Esophagus squamous epithelium (tissue), 5 donors: ENCODE results near the gene SPNS2. TPM values are rescaled to one million over a fixed set of nuclear protein-coding genes. Genes with fewer than 3 reads are reported as not detected.

Experiments used
- DNase-seq: peaks from one replicate; lab custom pipeline; 2025; lab: John Stamatoyannopoulos, UW
- H3K27ac ChIP-seq, 4 donors: fragments of 200-600 bp; sonication (generic); one replicate each; pipeline ENCODE4 v1.5.1; 2016 to 2019; ENCODE audit warnings: mild to moderate bottlenecking in 1 of 4
- H3K27me3 ChIP-seq, 4 donors: fragments of 200-600 bp; sonication (generic); 1 replicate in 3 of 4; 2 replicates in 1 of 4; pipeline versions ENCODE4 v1.5.1 to v1.6.0; 2017 to 2021; ENCODE audit warnings: antibody characterized with exemption in 1 of 4
- H3K36me3 ChIP-seq, 3 donors: fragments of 200-600 bp; sonication (generic); one replicate each; pipeline ENCODE4 v1.5.1; 2016 to 2019
- H3K4me1 ChIP-seq, 3 donors: fragments of 200-600 bp; sonication (generic); one replicate each; pipeline ENCODE4 v1.5.1; 2017 to 2019
- H3K4me3 ChIP-seq, 4 donors: fragments of 200-600 bp; sonication (generic); 1 replicate in 3 of 4; 2 replicates in 1 of 4; pipeline ENCODE4 v1.5.1; 2016 to 2019; ENCODE audit warnings: mild to moderate bottlenecking in 2 of 4, moderate library complexity in 1 of 4
- H3K9me3 ChIP-seq, 3 donors: fragments of 200-600 bp; sonication (generic); one replicate each; pipeline ENCODE4 v1.5.1; 2016 to 2019
- POLR2A ChIP-seq, 4 donors: fragments of 450-650 bp; IDR thresholded peaks; one replicate each; pipeline ENCODE4 v1.6.1; 2017; ENCODE audit warnings: antibody characterized with exemption in 4 of 4, mild to moderate bottlenecking in 4 of 4, moderate library complexity in 3 of 4
- WGBS, 2 donors: methylation state at CpG; one replicate each; pipeline ENCODE4 v1.1.5; 2018; 5-methylcytosine and 5-hydroxymethylcytosine counted together
- intact Hi-C: fragments of 100-400 bp; cut with DNase I; formaldehyde crosslinking; loops from one replicate; pipeline ENCODE4 v1.15.0; 2022
- total RNA-seq, 4 donors: library from RNA; depleted of rRNA; stranded (reverse); fragments of >200 nt; gene quantifications; one replicate each; pipeline ENCODE4 v1.1.0, GENCODE V29; 2016
- TF ChIP-seq, protein P1 (sequence below), 6 experiments: fragments of 450-650 bp in 4 of 6; fragments of 200-600 bp in 2 of 6; sonication (generic) in 2 of 6; IDR thresholded peaks; one replicate each; pipeline ENCODE4 v1.5.1; 2016 to 2019; ENCODE audit warnings: antibody characterized with exemption in 6 of 6, mild to moderate bottlenecking in 4 of 6, moderate library complexity in 4 of 6
- donor health status: DM: yes; HTN: yes; CAD: no.

The SPNS2 gene
- total RNA-seq, 4 donors from 2014 or later, result 36.8 to 66.6 (median 47.6) TPM

DNA sequence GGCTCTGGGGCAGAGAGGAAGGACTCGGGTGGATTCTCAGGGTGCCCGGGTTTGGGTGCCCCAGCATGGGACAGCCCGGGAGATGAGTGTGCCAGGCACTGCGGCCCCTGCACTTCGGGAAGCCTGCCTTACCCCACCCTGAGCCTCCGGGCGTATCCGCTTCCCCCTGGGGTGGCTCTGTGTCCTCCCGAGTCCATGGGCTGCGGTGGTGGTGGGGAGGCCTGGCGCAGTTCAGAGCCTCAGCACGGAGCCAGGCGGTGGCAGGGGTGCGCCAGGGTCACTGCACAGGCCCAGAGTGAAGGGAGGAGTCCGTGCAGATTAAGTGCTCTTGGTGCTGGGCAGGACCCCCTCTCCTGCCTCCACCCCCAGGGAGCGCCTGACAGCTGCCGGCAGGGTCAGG lies 35.8 kb downstream of the SPNS2 start:
- intact Hi-C loops, result no loop called here
- WGBS, 2 donors, result 28 to 63% methylated on average over 3 to 6 of the region's 17 CpGs
- no peak overlapping the region for H3K4me3 ChIP-seq
- H3K36me3 ChIP-seq, result peaks cover 2 to 34% (median 8%) of the 10 kb centered on the region in 3 donors
- TF ChIP-seq POLR2A (IDR thresholded peaks at IDR 0.05), result no peak
- TF ChIP-seq, protein P1, sequence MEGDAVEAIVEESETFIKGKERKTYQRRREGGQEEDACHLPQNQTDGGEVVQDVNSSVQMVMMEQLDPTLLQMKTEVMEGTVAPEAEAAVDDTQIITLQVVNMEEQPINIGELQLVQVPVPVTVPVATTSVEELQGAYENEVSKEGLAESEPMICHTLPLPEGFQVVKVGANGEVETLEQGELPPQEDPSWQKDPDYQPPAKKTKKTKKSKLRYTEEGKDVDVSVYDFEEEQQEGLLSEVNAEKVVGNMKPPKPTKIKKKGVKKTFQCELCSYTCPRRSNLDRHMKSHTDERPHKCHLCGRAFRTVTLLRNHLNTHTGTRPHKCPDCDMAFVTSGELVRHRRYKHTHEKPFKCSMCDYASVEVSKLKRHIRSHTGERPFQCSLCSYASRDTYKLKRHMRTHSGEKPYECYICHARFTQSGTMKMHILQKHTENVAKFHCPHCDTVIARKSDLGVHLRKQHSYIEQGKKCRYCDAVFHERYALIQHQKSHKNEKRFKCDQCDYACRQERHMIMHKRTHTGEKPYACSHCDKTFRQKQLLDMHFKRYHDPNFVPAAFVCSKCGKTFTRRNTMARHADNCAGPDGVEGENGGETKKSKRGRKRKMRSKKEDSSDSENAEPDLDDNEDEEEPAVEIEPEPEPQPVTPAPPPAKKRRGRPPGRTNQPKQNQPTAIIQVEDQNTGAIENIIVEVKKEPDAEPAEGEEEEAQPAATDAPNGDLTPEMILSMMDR (IDR thresholded peaks at IDR 0.05), result no peak
- H3K9me3 ChIP-seq, result no peaks in the 10 kb centered on the region
- H3K4me1 ChIP-seq, result peaks cover 27 to 94% (median 58%) of the 10 kb centered on the region in 3 donors
- peaks cover 0 to 45% (median 0%) of the 10 kb centered on the region in 4 donors for H3K27me3 ChIP-seq
- peak overlapping the region; percentile 24 to 85 (median 58) for H3K27ac ChIP-seq
- no peak for DNase-seq

DNA sequence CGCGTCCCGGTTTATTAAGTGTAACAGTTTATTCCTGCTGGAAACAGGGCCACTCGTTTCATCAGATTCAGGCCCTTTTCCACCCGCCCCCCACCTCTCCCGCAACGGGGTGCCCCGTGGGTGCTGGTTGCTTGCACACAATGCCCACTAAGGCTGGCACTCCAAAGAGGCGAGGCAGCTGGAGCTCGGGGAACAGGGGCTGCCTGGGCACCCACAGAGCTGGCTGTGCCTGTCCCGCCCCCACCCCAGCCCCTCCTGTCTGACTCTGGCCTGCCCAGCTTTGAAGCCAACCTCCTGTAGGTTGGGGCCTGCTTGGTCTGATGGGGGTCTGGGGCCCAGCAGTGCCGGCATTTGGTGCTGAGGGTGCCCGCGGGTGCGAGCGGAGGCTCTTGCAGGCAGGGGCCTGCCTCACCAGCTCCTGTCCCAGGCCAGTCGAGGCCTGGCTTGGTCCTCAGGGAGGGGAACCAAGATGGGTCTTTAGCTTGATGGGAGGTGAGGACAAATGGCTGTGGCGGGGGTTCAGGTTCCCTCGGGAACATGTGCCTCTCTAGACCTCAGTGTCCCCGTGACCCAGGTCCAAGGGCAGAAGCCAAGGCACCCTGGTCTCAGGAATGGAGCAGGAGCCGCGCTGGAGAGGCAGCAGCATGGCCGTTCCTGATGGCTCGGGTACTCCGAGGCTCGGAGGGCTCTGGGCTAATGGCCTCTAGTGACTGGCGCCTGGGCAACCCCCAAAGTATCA lies 36.4 kb downstream of the SPNS2 start:
- TF ChIP-seq POLR2A (IDR thresholded peaks at IDR 0.05), result no peak
- TF ChIP-seq, protein P1 (IDR thresholded peaks at IDR 0.05), result no peak
- no peak overlapping the region for H3K4me3 ChIP-seq
- intact Hi-C loops, result no loop called here
- peaks cover 0 to 45% (median 0%) of the 10 kb centered on the region in 4 donors for H3K27me3 ChIP-seq
- peak overlapping the region; percentile 24 to 85 (median 58) for H3K27ac ChIP-seq
- DNase-seq, result no peak
- peaks cover 27 to 94% (median 58%) of the 10 kb centered on the region in 3 donors for H3K4me1 ChIP-seq
- WGBS, 2 donors, result 32 to 54% methylated on average over 3 to 10 of the region's 27 CpGs
- H3K36me3 ChIP-seq, result peaks cover 5 to 40% (median 13%) of the 10 kb centered on the region in 3 donors
- no peaks in the 10 kb centered on the region for H3K9me3 ChIP-seq

DNA sequence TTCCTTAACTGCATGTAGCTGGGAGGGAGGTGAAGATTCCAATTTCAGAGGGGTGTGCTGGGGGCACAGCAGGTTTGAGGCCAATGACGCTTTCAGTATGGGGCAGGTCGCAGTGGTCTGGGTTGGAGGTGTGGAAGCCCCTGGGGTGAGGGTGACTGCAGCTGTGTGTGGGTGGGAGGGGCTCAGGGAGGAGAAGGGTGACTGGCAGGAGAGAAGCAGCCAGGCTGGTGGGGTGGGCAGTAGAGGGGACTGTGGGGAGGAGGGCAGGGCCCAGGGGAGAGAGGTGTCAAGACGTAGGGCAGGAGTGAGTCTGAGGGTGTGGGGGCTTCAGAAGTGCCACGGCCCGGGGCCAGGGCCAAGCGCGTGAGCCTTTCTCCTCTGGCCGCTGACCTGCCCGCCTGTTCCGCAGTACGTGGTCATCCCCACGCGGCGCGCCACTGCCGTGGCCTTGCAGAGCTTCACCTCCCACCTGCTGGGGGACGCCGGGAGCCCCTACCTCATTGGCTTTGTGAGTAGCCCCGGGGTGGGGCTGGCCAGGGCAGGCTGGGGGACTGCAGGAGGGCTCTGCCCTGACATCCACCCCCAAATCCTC lies 37.1 kb downstream of the SPNS2 start:
- no peak for DNase-seq
- Histone ChIP-seq H3K36me3 (peaks cover 5 to 47% (median 13%) of the 10 kb centered on the region in 3 donors), H3K4me1 (peaks cover 27 to 94% (median 51%) of the 10 kb centered on the region in 3 donors), H3K4me3 (no peak overlapping the region), H3K27ac (peak overlapping the region in 3 of 4 donors; percentile 71 to 85 (median 76)), H3K9me3 (no peaks in the 10 kb centered on the region), H3K27me3 (peaks cover 0 to 38% (median 0%) of the 10 kb centered on the region in 4 donors)
- TF ChIP-seq, protein P1 (IDR thresholded peaks at IDR 0.05), result no peak
- no peak for TF ChIP-seq POLR2A (IDR thresholded peaks at IDR 0.05)
- WGBS, 2 donors, result 81 to 83% methylated on average over 15 of the region's 19 CpGs
- intact Hi-C loops, result no loop called here

DNA sequence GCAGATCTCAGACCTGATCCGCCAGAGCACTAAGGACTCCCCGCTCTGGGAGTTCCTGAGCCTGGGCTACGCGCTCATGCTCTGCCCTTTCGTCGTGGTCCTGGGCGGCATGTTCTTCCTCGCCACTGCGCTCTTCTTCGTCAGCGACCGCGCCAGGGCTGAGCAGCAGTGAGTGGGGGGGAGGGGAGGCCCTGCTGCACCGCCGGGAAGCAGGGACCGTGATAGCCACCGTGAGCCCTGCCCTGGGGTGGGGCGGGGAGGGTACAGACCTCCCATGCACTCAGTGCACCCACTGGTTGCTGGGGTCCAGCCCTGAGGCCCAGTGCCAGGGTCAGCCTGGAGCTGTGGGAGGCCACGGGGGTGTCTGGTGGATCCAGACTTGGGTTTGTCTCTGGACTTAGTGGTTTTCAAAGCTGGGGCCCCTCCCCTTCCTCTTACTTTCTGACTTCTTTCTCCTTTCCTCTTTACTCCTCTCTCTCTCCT lies 37.6 kb downstream of the SPNS2 start:
- 26% methylated on average over 7 of the region's 19 CpGs; no CpG with 5 or more reads in 1 of the 2 donors for WGBS, 2 donors
- TF ChIP-seq, protein P1 (IDR thresholded peaks at IDR 0.05), result no peak
- TF ChIP-seq POLR2A (IDR thresholded peaks at IDR 0.05), result no peak
- Histone ChIP-seq H3K4me3 (no peak overlapping the region), H3K4me1 (peaks cover 27 to 95% (median 51%) of the 10 kb centered on the region in 3 donors), H3K27me3 (peaks cover 0 to 33% (median 0%) of the 10 kb centered on the region in 4 donors), H3K27ac (peak overlapping the region; percentile 23 to 85 (median 74)), H3K36me3 (peaks cover 8 to 52% (median 13%) of the 10 kb centered on the region in 3 donors), H3K9me3 (no peaks in the 10 kb centered on the region)
- intact Hi-C loops, result no loop called here
- no peak for DNase-seq
